UCSD-AML1 (cell line): Measurements from ENCODE around the gene SOX5.
"Not testable (repeated sequence)": the region's sequence is repeated elsewhere in the genome, so short reads cannot be mapped to it uniquely, and the experiment has no call there.

Experiments used
- DNase-seq: peaks from one replicate; lab custom pipeline; 2025; ENCODE audit not compliant: unreplicated experiment; lab: John Stamatoyannopoulos, UW

SOX5 gene

DNA sequence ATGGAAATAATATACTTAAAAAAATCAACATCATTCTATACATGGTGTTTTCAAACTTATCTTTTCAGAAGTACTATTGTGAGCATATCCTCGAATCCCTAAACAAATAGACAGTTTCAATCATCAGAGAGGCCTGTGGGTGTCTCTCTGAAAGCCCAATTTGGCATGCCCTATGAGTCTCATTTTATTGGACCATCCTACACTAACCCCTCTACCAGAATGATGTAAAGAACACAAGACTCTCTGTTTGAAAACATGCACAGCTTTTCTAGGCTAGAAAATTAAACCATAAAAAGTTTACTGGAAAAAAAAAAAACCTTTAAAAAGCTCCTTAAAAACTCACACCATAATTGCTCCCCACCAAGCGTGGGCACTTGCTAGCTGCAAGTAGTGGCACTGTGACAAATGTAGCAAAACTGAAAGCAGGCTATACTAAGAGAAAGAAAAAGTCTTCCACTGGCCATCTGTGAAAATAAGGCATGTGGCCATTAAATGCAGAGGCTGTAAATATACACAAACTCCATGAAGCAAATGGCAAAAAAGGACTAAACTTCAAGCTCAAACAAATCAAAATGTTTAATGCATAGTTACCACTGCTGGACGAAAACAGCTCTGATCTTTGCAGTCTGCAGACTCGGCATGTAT is 394.2 kb downstream of the SOX5 start:
- DNase-seq, result no peak

GRCh38 chr12:23552417-23552816 is 397.1 kb downstream of the SOX5 start:
- DNase-seq, result no peak

GRCh38 chr12:23550753-23551152 is 398.7 kb downstream of the SOX5 start:
- DNase-seq, result no peak

GRCh38 chr12:23548742-23549141 is 400.7 kb downstream of the SOX5 start:
- DNase-seq, result no peak

- no peak for DNase-seq
Observed at GRCh38 chr12:23546756-23547155, 402.7 kb downstream of the SOX5 start.

DNA sequence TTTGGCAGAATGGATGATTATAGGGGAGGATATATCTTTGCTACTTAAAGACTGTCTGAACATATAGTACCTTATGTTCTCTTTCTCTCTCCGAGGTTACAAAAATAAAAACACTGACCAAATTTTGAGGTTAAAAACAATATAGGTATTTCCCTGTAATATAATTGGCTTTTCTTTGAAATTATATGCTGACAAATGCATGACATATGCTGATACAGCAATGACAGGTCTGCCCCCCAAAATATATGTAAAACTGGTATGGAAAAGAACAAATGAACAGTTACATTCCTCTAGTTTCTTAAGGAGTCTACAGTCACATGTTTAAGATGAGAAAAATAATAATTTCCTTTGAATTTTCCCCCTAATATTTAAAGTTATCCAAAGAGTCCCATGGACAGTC is 405.7 kb downstream of the SOX5 start:
- no peak for DNase-seq

- DNase-seq, result no peak
Observed at GRCh38 chr12:23542187-23542586, 407.3 kb downstream of the SOX5 start.

DNA sequence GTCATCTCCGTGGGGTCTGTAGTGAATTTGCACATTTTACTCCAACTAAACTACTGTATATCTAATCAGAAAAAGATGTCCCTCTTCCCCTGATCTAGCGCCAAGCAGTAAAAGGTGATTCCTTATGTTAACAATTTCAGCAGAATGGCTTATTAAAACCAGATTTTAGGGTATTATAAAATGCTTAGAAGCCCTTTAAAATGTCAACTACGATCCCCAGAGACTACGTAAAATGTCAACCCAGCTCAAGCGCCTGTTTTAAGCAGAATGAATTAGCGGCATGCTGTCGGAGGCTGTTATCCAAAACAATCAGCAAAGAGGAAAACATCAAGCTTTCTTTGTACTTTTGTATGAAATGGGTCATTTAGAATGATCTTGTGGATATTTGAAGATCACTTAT is 408.9 kb downstream of the SOX5 start:
- no peak for DNase-seq

DNA sequence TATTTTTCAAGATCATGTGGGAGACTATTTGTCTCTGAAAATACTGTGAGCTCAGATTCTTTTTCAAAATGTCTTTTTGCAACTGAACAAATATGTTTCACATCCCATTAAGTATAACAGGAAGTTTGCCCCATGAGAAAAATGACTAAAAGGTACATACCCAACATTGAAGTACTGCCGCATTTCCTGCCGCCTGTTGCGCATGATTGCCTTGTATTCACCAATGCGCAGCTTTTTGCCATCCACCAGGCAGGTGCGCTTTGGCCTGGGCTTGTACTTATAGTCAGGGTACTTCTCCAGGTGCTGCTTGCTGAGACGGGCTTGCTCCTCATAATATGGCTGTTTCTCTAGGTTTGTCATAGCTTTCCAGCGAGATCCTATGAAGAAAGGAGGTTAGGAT is 413.2 kb downstream of the SOX5 start:
- no peak for DNase-seq

- DNase-seq, result no peak
Observed at GRCh38 chr12:23535441-23535840, 414.0 kb downstream of the SOX5 start.

- DNase-seq, result no peak
Observed at GRCh38 chr12:23534196-23534595, 415.3 kb downstream of the SOX5 start.

GRCh38 chr12:23533699-23534098 is 415.8 kb downstream of the SOX5 start:
- DNase-seq, result no peak

- no peak for DNase-seq
Observed at GRCh38 chr12:23533265-23533664, 416.2 kb downstream of the SOX5 start.

GRCh38 chr12:23528316-23528715 is 421.2 kb downstream of the SOX5 start:
- no peak for DNase-seq

DNA sequence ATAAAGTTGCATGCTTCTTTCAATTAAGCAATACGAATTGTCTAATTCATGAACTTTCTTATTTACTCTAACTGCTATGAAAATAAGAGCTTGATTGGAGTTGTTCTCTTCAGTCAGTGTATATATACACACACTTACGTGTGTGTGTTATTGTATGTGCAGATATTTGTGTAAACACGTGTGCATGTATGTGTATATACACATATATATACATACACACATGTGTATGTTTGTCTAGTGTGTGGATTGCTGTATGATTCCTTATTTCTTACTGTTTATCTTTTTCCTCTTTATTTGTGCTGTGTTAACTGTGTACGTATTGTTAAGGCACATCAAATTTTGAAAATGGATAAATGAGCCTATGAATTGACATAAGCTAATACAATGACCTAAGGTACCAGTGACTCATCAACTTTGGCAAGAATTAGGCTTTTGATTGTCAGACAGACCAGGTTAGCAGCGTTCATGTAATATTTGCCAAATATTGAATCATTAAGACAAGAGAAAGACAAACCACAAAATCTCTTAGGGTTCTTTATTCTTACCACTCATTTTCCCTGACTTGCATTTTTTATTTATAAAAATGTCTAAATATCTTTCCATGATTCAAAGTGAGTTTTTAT is 423.9 kb downstream of the SOX5 start:
- DNase-seq, result no peak

- DNase-seq, result no peak
Observed at GRCh38 chr12:23523339-23523738, 426.1 kb downstream of the SOX5 start.

- not testable (repeated sequence) for DNase-seq
Observed at GRCh38 chr12:23519444-23519843, 430.0 kb downstream of the SOX5 start.

DNA sequence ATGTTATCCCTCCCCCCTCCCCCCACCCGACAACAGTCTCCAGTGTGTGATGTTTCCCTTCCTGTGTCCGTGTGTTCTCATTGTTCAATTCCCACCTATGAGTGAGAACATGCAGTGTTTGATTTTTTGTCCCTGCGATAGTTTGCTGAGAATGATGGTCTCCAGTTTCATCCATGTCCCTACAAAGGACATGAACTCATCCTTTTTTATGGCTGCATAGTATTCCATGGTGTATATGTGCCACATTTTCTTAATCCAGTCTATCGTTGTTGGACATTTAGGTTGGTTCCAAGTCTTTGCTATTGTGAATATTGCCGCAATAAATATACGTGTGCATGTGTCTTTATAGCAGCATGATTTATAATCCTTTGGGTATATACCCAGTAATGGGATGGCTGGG is 433.7 kb downstream of the SOX5 start:
- not testable (repeated sequence) for DNase-seq

GRCh38 chr12:23510484-23510883 is 439.0 kb downstream of the SOX5 start:
- DNase-seq, result no peak

DNA sequence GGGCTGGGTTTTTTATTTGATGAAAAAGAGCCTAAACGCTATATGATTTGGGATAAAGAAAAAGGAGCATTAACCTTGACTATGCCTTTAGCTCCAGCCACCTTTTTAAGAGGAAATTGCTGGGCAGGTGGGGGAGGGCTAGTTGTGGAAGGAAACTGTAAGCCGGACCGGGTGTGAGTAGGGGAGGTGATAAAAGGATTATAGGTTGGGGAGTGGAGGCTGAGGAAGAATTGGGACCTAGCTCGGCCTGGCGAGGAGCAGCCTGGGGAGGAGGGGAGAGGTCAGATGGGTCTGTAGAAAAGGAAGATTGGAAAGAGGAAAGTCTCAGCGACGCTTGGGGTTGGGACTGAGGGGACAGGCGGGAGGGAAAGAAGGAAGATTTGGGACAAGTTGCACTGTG is 439.6 kb downstream of the SOX5 start:
- not testable (repeated sequence) for DNase-seq

DNA sequence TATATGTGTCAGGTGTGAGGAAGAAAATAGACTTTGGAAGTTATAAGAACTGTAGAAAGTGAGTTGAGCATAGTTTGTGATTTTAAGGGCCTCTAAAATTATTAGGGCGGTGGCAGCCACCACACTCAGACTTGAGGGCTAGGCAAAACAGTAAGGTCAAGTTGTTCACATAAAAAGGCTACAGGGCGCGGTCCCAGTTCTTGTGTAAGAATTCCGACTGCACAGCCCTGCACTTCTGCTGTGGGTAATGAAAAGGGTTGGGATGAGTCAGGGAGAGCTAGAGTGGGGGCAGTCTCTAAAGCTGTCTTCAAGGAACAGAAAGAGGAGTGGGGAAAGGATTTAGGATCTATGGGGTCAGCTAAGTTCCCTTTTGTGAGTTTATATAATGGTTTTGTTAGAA is 441.7 kb downstream of the SOX5 start:
- DNase-seq, result not testable (repeated sequence)

GRCh38 chr12:23505736-23506135 is 443.7 kb downstream of the SOX5 start:
- DNase-seq, result not testable (repeated sequence)
